PC-9 (cell line): Measurements from ENCODE around the gene ZNF764. TPM values are rescaled to one million over a fixed set of nuclear protein-coding genes. Genes with fewer than 3 reads are reported as not detected.
"Not testable (repeated sequence)": the region's sequence is repeated elsewhere in the genome, so short reads cannot be mapped to it uniquely, and the experiment has no call there.

Source experiments
- BruUV-seq: library from RNA; stranded (reverse); fragments of 400-500 nt; replicated peaks from 2 replicates; lab custom pipeline; 2021; lab: Mats Ljungman, UMichigan
- CTCF ChIA-PET: fragments of 300-600 bp; sonication (Branson Sonifier 250); formaldehyde crosslinking; loops from one replicate; lab custom pipeline; 2022; ENCODE audit warnings: antibody characterized with exemption; lab: Charles Lee
- POLR2A ChIA-PET: fragments of 300-600 bp; sonication (Branson Sonifier 250); formaldehyde crosslinking; loops from one replicate; lab custom pipeline; 2022; ENCODE audit warnings: antibody characterized with exemption; ENCODE audit not compliant: unreplicated experiment; lab: Charles Lee
- DNase-seq, 2 experiments: peaks; one replicate each; pipeline versions ENCODE4 v3.0.0 to v3.0.0-alpha.2; 2015 to 2022; ENCODE audit warnings: mixed read lengths in 1 of 2
- H2AFZ ChIP-seq: fragments of 200-600 bp; sonication (generic); 2 replicates; pipeline ENCODE4 v1.8.1; 2017; ENCODE audit warnings: antibody characterized with exemption
- H3F3A ChIP-seq: fragments of 200-600 bp; sonication (generic); 2 replicates; pipeline ENCODE4 v1.8.1; 2017; ENCODE audit warnings: antibody characterized with exemption, mild to moderate bottlenecking, low read depth; ENCODE audit not compliant: insufficient read depth
- H3K27ac ChIP-seq: fragments of 200-600 bp; sonication (generic); 2 replicates; pipeline ENCODE4 v1.6.1; 2016; ENCODE audit warnings: mixed run types
- H3K27me3 ChIP-seq: fragments of 200-600 bp; sonication (generic); 2 replicates; pipeline ENCODE4 v1.6.1; 2016; ENCODE audit warnings: low read depth, mixed run types; ENCODE audit not compliant: insufficient read depth
- H3K36me3 ChIP-seq: fragments of 200-600 bp; sonication (generic); 2 replicates; pipeline ENCODE4 v1.6.1; 2016; ENCODE audit warnings: low read depth, mixed run types
- H3K4me1 ChIP-seq: fragments of 200-600 bp; sonication (generic); replicated peaks from 2 replicates; pipeline ENCODE4 v1.6.1; 2016; ENCODE audit warnings: mixed run types; ENCODE audit not compliant: insufficient read depth
- H3K4me2 ChIP-seq: fragments of 200-600 bp; sonication (generic); 2 replicates; pipeline ENCODE4 v1.6.1; 2017; ENCODE audit warnings: mixed run types
- H3K4me3 ChIP-seq: fragments of 200-600 bp; sonication (generic); 2 replicates; pipeline ENCODE4 v1.6.1; 2016; ENCODE audit warnings: mixed run types
- H3K79me2 ChIP-seq: fragments of 200-600 bp; sonication (generic); 2 replicates; pipeline ENCODE4 v1.6.1; 2017; ENCODE audit warnings: low read depth, mixed run types
- H3K9me2 ChIP-seq: fragments of 200-600 bp; sonication (generic); 2 replicates; pipeline ENCODE4 v1.8.1; 2017; ENCODE audit warnings: mild to moderate bottlenecking; ENCODE audit not compliant: insufficient read depth
- H3K9me3 ChIP-seq: fragments of 200-600 bp; sonication (generic); 2 replicates; pipeline ENCODE4 v1.8.1; 2016; ENCODE audit warnings: low read depth; ENCODE audit not compliant: insufficient read depth
- H4K20me1 ChIP-seq: fragments of 200-600 bp; sonication (generic); 2 replicates; pipeline ENCODE4 v1.8.1; 2017; ENCODE audit not compliant: insufficient read depth
- CTCF ChIP-seq: fragments of 200-600 bp; sonication (generic); conservative IDR thresholded peaks from 2 replicates; pipeline ENCODE4 v1.6.1; 2017; ENCODE audit warnings: mixed run types, antibody characterized with exemption, mild to moderate bottlenecking, moderate library complexity
- EZH2 ChIP-seq: fragments of 200-600 bp; sonication (generic); IDR thresholded peaks from 2 replicates; pipeline ENCODE4 v1.8.0; 2017; ENCODE audit warnings: antibody characterized with exemption, low read depth
- intact Hi-C: fragments of 100-400 bp; cut with micrococcal nuclease; formaldehyde crosslinking; loops from one replicate; pipeline ENCODE4 v1.10.0; 2022; ENCODE audit not compliant: unreplicated experiment
- total RNA-seq: library from RNA; stranded (reverse); gene quantifications from 2 replicates; pipeline ENCODE4 v1.2.3, GENCODE V29; 2021

The ZNF764 gene
- total RNA-seq, 1 experiment from 2014 or later, result 12.3 TPM

GRCh38 chr16:30592871-30593270 lies 34.7 kb upstream of the ZNF764 start:
- Histone ChIP-seq H3K27ac (no peak overlapping the region), H2AFZ (no peak overlapping the region), H3K27me3 (no peaks in the 10 kb centered on the region), H4K20me1 (no peaks in the 10 kb centered on the region), H3K9me2 (no peaks in the 10 kb centered on the region), H3K4me2 (no peak overlapping the region), H3K4me3 (no peak overlapping the region), H3K4me1 (no peaks in the 10 kb centered on the region), H3K36me3 (no peaks in the 10 kb centered on the region), H3F3A (peaks cover 34% of the 10 kb centered on the region; the same call in 1 of the 2 replicates), H3K9me3 (no peaks in the 10 kb centered on the region), H3K79me2 (0 out of 2 replicates have a peak, but pooled peaks cover 3% of the 10 kb centered on the region)
- intact Hi-C loops, result no loop called here
- TF ChIP-seq EZH2, result no peak
- TF ChIP-seq CTCF, result no peak
- BruUV-seq, result no TSS peak
- DNase-seq, result no peak
- CTCF ChIA-PET, result no interaction called here
- POLR2A ChIA-PET, result interaction anchor here (0.6 kb wide), 1 partner anchor 554 kb away, joined by 7 read pairs; no protein-coding TSS in a partner anchor

- intact Hi-C loops, H3K27ac ChIP-seq, H3K4me1 ChIP-seq, H3K9me3 ChIP-seq, H3K27me3 ChIP-seq, DNase-seq, CTCF ChIA-PET, H2AFZ ChIP-seq, H3K36me3 ChIP-seq, H4K20me1 ChIP-seq, H3K9me2 ChIP-seq, H3K4me2 ChIP-seq, BruUV-seq, H3K4me3 ChIP-seq: not testable (repeated sequence)
- Histone ChIP-seq H3K79me2 (peaks cover 21% of the 10 kb centered on the region), H3F3A (peaks cover 21% of the 10 kb centered on the region; the same call in 1 of the 2 replicates)
- POLR2A ChIA-PET, result interaction anchor here (0.6 kb wide), 2 partner anchors 14 to 154 kb away, joined by 3 to 4 read pairs; no protein-coding TSS in a partner anchor
These were observed 32.7 kb upstream of the ZNF764 start for GRCh38 chr16:30590869-30591268.

- CTCF ChIA-PET, H3K4me3 ChIP-seq, H3K4me1 ChIP-seq, H3K27me3 ChIP-seq, H4K20me1 ChIP-seq, BruUV-seq, intact Hi-C loops, H3K36me3 ChIP-seq, H2AFZ ChIP-seq, H3K9me2 ChIP-seq, H3K9me3 ChIP-seq, DNase-seq, POLR2A ChIA-PET, H3K4me2 ChIP-seq, H3K27ac ChIP-seq: not testable (repeated sequence)
- peaks cover 13% of the 10 kb centered on the region; the same call in 1 of the 2 replicates for H3F3A ChIP-seq
- peaks cover 28% of the 10 kb centered on the region for H3K79me2 ChIP-seq
These were observed 31.4 kb upstream of the ZNF764 start for GRCh38 chr16:30589582-30589981.

GRCh38 chr16:30588651-30589050 lies 30.5 kb upstream of the ZNF764 start:
- no peak for DNase-seq
- intact Hi-C loops, result no loop called here
- Histone ChIP-seq H3K9me2 (no peaks in the 10 kb centered on the region), H3K9me3 (no peaks in the 10 kb centered on the region), H3K36me3 (0 out of 2 replicates have a peak, but pooled peaks cover 2% of the 10 kb centered on the region), H3F3A (peaks cover 13% of the 10 kb centered on the region; the same call in 1 of the 2 replicates), H2AFZ (no peak overlapping the region), H3K27ac (no peak overlapping the region), H3K4me1 (peaks cover 12% of the 10 kb centered on the region; the same call in 1 of the 2 replicates), H3K79me2 (peaks cover 37% of the 10 kb centered on the region), H3K27me3 (no peaks in the 10 kb centered on the region), H3K4me3 (no peak overlapping the region), H3K4me2 (no peak overlapping the region), H4K20me1 (no peaks in the 10 kb centered on the region)
- no peak for TF ChIP-seq CTCF
- no peak for TF ChIP-seq EZH2
- no TSS peak for BruUV-seq
- CTCF ChIA-PET, result interaction anchor here (0.6 kb wide), 1 partner anchor 17 kb away, joined by 5 read pairs; no protein-coding TSS in a partner anchor
- POLR2A ChIA-PET, result interaction anchor here (0.6 kb wide), 1 partner anchor 55 kb away, joined by 7 read pairs; no protein-coding TSS in a partner anchor
